Upper lobe of left lung (tissue), 6 donors: ENCODE measurements around the gene GRK3. TPM values are rescaled to one million over a fixed set of nuclear protein-coding genes. Genes with fewer than 3 reads are reported as not detected.

Experiments
- ATAC-seq, 2 donors: fragments of 200-7000 bp; cut with Tn5 transposase; one replicate each; pipeline ENCODE4 v1.9.1; 2022; ENCODE audit warnings: mild to moderate bottlenecking in 2 of 2, moderate library complexity in 2 of 2; ENCODE audit not compliant: low FRiP score in 2 of 2
- DNase-seq, 2 donors: peaks; one replicate each; pipeline ENCODE4 v3.0.0-alpha.2; 2019 to 2020
- H3K27ac ChIP-seq, 4 donors: fragments of 200-600 bp; sonication (generic); one replicate each; pipeline ENCODE4 v1.5.1; 2016 to 2019
- H3K27me3 ChIP-seq, 4 donors: fragments of 200-600 bp; sonication (generic); one replicate each; pipeline ENCODE4 v1.5.1; 2017 to 2019
- H3K36me3 ChIP-seq, 4 donors: fragments of 200-600 bp; sonication (generic); one replicate each; pipeline ENCODE4 v1.5.1; 2016 to 2019
- H3K4me1 ChIP-seq, 4 donors: fragments of 200-600 bp; sonication (generic); one replicate each; pipeline ENCODE4 v1.5.1; 2018 to 2019
- H3K4me3 ChIP-seq, 4 donors: fragments of 200-600 bp; sonication (generic); one replicate each; pipeline ENCODE4 v1.5.1; 2017 to 2019; ENCODE audit warnings: mild to moderate bottlenecking in 2 of 4, moderate library complexity in 1 of 4
- H3K9me3 ChIP-seq, 4 donors: fragments of 200-600 bp; sonication (generic); one replicate each; pipeline ENCODE4 v1.5.1; 2018 to 2019
- EP300 ChIP-seq, 4 donors: sonication (generic); formaldehyde crosslinking; IDR thresholded peaks; one replicate each; pipeline ENCODE4 v1.5.1; 2017; ENCODE audit warnings: antibody characterized with exemption in 4 of 4, control low read depth in 2 of 4
- POLR2A ChIP-seq, 4 donors: fragments of 450-650 bp; IDR thresholded peaks; one replicate each; pipeline ENCODE4 v1.5.1; 2016 to 2017; ENCODE audit warnings: antibody characterized with exemption in 4 of 4, mild to moderate bottlenecking in 2 of 4
- POLR2AphosphoS5 ChIP-seq, 2 donors: sonication (generic); formaldehyde crosslinking; IDR thresholded peaks; one replicate each; pipeline ENCODE4 v1.5.1; 2017; ENCODE audit warnings: antibody characterized with exemption in 2 of 2
- WGBS, 2 donors: methylation state at CpG; one replicate each; pipeline ENCODE4 v1.1.5; 2017 to 2018; 5-methylcytosine and 5-hydroxymethylcytosine counted together
- total RNA-seq, 6 donors: library from RNA; depleted of rRNA in 4 of 6; stranded (reverse); fragments of >200 nt in 4 of 6; gene quantifications; one replicate each; pipeline versions ENCODE4 v1.1.0 to v1.2.1, GENCODE V29; 2016 to 2021
- TF ChIP-seq, protein P1 (sequence below), 6 experiments: fragments of 450-650 bp in 4 of 6; fragments of 200-600 bp in 2 of 6; sonication (generic) in 2 of 6; IDR thresholded peaks; one replicate each; pipeline ENCODE4 v1.5.1; 2016 to 2019; ENCODE audit warnings: antibody characterized with exemption in 6 of 6
- donor health status: DM: no; HTN: no; CAD: no; lungs with moderate emphysema.
- donor health status: DM: no; HTN: yes; CAD: no; lungs with severe emphysema.

Gene GRK3
- total RNA-seq, 6 donors from 2014 or later = 16.0 to 25.2 (median 21.6) TPM

DNA sequence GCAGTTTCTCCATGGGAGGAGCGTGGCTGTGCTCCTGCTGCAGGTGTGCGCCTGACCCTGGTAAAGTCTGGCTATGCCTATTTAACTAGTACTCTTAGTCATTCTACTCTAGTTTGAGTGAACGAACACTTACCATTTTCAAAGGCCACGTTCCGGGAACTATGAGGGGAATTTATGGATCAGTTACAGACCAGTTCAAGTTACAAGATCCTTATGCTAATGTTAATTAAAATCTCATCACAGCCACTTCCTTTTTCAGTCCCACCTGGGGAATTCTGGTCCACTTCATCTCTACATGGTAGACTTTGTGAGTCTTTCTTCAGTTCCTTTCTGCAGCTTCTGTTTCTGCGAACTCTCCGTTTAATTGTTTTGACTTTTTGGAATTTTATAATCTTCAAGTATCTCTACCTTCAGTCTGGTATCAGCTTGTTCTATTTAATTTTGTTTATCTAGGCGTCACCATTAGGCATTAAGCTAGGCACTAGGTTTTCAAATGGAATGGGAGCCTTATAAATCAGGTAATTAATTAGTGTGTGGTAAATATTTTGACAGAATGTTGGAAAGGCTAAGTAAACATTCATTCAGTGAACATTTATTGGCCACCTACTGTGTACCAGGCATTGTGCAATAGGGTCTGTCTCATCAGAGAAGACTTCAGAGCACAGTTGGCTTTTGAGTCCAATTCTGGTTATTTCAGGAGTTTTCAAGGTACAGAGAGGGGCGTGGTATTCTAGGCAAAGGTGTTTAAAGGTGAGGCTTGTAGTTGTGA is 78.9 kb downstream of the GRK3 start:
- no peak for TF ChIP-seq POLR2A (IDR thresholded peaks at IDR 0.05)
- TF ChIP-seq POLR2AphosphoS5 (IDR thresholded peaks at IDR 0.05) = no peak
- no peak for TF ChIP-seq EP300 (IDR thresholded peaks at IDR 0.05)
- TF ChIP-seq, protein P1, sequence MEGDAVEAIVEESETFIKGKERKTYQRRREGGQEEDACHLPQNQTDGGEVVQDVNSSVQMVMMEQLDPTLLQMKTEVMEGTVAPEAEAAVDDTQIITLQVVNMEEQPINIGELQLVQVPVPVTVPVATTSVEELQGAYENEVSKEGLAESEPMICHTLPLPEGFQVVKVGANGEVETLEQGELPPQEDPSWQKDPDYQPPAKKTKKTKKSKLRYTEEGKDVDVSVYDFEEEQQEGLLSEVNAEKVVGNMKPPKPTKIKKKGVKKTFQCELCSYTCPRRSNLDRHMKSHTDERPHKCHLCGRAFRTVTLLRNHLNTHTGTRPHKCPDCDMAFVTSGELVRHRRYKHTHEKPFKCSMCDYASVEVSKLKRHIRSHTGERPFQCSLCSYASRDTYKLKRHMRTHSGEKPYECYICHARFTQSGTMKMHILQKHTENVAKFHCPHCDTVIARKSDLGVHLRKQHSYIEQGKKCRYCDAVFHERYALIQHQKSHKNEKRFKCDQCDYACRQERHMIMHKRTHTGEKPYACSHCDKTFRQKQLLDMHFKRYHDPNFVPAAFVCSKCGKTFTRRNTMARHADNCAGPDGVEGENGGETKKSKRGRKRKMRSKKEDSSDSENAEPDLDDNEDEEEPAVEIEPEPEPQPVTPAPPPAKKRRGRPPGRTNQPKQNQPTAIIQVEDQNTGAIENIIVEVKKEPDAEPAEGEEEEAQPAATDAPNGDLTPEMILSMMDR (IDR thresholded peaks at IDR 0.05) = no peak
- ATAC-seq (no peak), DNase-seq (no peak)
- H3K27ac ChIP-seq = no peak overlapping the region
- H3K36me3 ChIP-seq = no peaks in the 10 kb centered on the region
- H3K4me3 ChIP-seq = no peak overlapping the region
- H3K4me1 ChIP-seq = no peaks in the 10 kb centered on the region
- H3K9me3 ChIP-seq = peaks cover 0 to 6% (median 0%) of the 10 kb centered on the region in 4 donors
- H3K27me3 ChIP-seq = no peaks in the 10 kb centered on the region
- WGBS, 2 donors = 77 to 84% methylated on average over 9 of the region's 9 CpGs

DNA sequence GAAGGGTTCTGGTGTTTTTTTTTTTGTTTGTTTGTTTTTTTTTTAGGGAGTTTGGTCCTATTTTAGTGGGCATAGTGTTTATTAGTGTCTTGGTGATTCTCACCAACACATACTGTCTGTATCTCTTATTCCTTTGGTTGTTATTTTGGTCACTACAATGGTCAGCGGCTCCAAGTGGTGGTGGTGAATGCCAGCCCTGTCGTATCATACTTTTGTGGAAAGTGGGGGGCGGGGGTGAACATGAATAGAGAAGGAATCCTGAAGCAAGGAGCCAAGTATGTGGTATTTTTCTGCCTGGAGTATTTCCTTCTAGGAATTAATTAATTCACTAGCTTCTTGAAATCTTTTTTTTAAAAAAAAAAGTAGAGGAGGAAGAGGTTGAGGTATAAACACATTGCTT is 79.6 kb downstream of the GRK3 start:
- Histone ChIP-seq H3K36me3 (no peaks in the 10 kb centered on the region), H3K27ac (no peak overlapping the region), H3K4me1 (no peaks in the 10 kb centered on the region), H3K9me3 (peaks cover 0 to 6% (median 0%) of the 10 kb centered on the region in 4 donors), H3K27me3 (no peaks in the 10 kb centered on the region), H3K4me3 (no peak overlapping the region)
- TF ChIP-seq POLR2A (IDR thresholded peaks at IDR 0.05) (no peak), POLR2AphosphoS5 (IDR thresholded peaks at IDR 0.05) (no peak), EP300 (IDR thresholded peaks at IDR 0.05) (no peak)
- TF ChIP-seq, protein P1 (IDR thresholded peaks at IDR 0.05) = no peak
- DNase-seq (no peak), ATAC-seq (no peak)
- WGBS, 2 donors = 70 to 71% methylated on average over 3 of the region's 3 CpGs

DNA sequence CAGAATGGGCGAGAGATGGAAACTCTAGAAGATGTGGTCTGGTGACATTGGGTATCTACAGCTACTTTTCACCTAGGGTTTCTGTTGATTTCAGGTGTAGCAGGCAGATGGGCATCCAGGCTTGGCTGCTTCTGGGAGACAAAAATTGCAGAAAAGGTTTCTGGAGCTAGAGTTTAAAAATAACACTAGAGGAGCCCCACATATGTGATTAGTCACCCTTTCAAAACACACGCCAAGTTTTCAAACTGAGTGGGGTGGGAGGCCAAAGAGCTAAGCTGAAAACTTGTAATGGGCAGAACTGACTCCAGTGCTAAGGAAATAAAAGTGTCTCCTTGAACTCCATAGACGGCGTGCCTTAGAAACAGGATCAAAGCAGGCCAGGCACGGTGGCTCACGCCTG is 80.8 kb downstream of the GRK3 start:
- 83 to 84% methylated on average over 6 of the region's 6 CpGs for WGBS, 2 donors
- Histone ChIP-seq H3K27me3 (no peaks in the 10 kb centered on the region), H3K4me1 (no peaks in the 10 kb centered on the region), H3K27ac (no peak overlapping the region), H3K36me3 (no peaks in the 10 kb centered on the region), H3K9me3 (no peaks in the 10 kb centered on the region), H3K4me3 (no peak overlapping the region)
- TF ChIP-seq POLR2A (IDR thresholded peaks at IDR 0.05) (no peak), EP300 (IDR thresholded peaks at IDR 0.05) (no peak), POLR2AphosphoS5 (IDR thresholded peaks at IDR 0.05) (no peak)
- TF ChIP-seq, protein P1 (IDR thresholded peaks at IDR 0.05) = no peak
- ATAC-seq (no peak), DNase-seq (no peak)

DNA sequence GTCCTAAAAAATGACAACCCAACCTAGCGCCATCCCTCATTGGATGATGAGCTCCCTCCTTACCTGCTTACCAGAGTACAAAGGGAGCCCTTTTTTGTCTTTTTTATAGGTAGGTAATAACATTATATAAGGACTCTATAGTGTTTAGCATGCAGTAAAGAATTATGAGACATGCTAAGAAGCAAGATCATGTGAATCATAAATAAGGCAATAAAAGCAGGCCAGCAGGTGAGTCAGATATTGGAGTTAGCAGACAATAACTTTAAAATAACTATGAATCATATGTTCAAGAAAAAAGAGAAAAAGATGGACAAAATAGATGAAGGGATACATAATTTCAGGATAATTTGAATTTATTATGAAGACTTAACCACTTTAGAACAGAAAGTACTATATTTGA is 81.5 kb downstream of the GRK3 start:
- TF ChIP-seq POLR2A (IDR thresholded peaks at IDR 0.05) = no peak
- no peak for TF ChIP-seq POLR2AphosphoS5 (IDR thresholded peaks at IDR 0.05)
- TF ChIP-seq EP300 (IDR thresholded peaks at IDR 0.05) = no peak
- TF ChIP-seq, protein P1 (IDR thresholded peaks at IDR 0.05) = no peak
- Histone ChIP-seq H3K27ac (no peak overlapping the region), H3K4me3 (no peak overlapping the region), H3K27me3 (no peaks in the 10 kb centered on the region), H3K36me3 (no peaks in the 10 kb centered on the region), H3K9me3 (no peaks in the 10 kb centered on the region), H3K4me1 (no peaks in the 10 kb centered on the region)
- no peak for DNase-seq
- WGBS, 2 donors = 100% methylated on average over 1 of the region's 1 CpG
- no peak for ATAC-seq

DNA sequence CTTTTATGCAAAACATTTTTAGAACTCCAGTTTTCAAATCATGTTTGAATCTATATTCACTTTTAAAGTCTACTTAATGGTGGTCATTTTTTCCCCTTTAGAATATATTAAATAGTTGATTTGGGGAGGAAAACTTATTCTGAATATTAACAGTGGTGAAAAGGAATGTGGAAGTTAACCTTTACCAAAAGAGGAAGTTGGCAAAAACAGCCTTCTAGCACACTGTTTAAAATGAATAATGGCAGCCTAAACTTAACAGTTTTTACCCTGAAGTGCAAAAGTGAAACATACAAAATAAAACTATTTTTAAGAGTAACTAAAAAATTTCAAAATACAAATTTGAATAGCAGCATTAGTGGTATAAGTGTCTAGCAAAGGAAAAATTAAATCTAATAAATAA is 86.4 kb downstream of the GRK3 start:
- no peaks in the 10 kb centered on the region for H3K9me3 ChIP-seq
- TF ChIP-seq POLR2AphosphoS5 (IDR thresholded peaks at IDR 0.05) (no peak), EP300 (IDR thresholded peaks at IDR 0.05) (no peak), POLR2A (IDR thresholded peaks at IDR 0.05) (no peak)
- TF ChIP-seq, protein P1 (IDR thresholded peaks at IDR 0.05) = no peak
- ATAC-seq = no peak
- H3K27ac ChIP-seq = no peak overlapping the region
- no peak for DNase-seq
- no peak overlapping the region for H3K4me3 ChIP-seq
- H3K27me3 ChIP-seq = no peaks in the 10 kb centered on the region
- H3K4me1 ChIP-seq = no peaks in the 10 kb centered on the region
- no peaks in the 10 kb centered on the region for H3K36me3 ChIP-seq
